K562 (cell line): ENCODE data around the gene MMRN2. TPM values are rescaled to one million over a fixed set of nuclear protein-coding genes. Genes with fewer than 3 reads are reported as not detected.

Experiments used
- ATAC-seq: fragments of 200-7000 bp; cut with Tn5 transposase; 3 replicates; pipeline ENCODE4 v1.9.1; 2020; ENCODE audit warnings: moderate library complexity
- BruUV-seq: library from RNA; stranded (reverse); fragments of 400-500 nt; replicated peaks from 2 replicates; lab custom pipeline; 2021; lab: Mats Ljungman, UMichigan
- CTCF ChIA-PET: fragments of 300-600 bp; formaldehyde crosslinking; extraction: SDS; loops from one replicate; lab custom pipeline; 2021; ENCODE audit warnings: low intra/inter-chr PET ratio; lab: Yijun Ruan, JAX
- POLR2A ChIA-PET: fragments of 300-600, 350-650 bp; sonication (Branson Sonifier 250); formaldehyde crosslinking; extraction: SDS; loops from one replicate; lab custom pipeline; 2021; ENCODE audit warnings: antibody characterized with exemption, inconsistent platforms; lab: Yijun Ruan, JAX
- DNase-seq, 4 experiments: peaks; one replicate each; pipeline versions ENCODE4 v3.0.0 to v3.0.0-alpha.2; 2011 to 2018; ENCODE audit warnings: low spot score in 3 of 4, mixed read lengths in 3 of 4; ENCODE audit errors: extremely low read depth in 1 of 4
- FAIRE-seq: peaks from 2 replicates; lab custom pipeline; 2011; peaks lifted over from hg19 to GRCh38; lab: Jason Lieb, UNC
- H2AFZ ChIP-seq: 2 replicates; pipeline ENCODE4 v1.6.0; 2011; ENCODE audit warnings: low read depth, low read length, control low read depth, inconsistent platforms
- H3K27ac ChIP-seq: fragments of 200-600 bp; 3 replicates; pipeline ENCODE4 v1.8.0; 2011; ENCODE audit warnings: low read depth, mild to moderate bottlenecking, control low read depth, inconsistent platforms, low read length, moderate library complexity, mixed read lengths; ENCODE audit errors: extremely low read depth
- H3K27me3 ChIP-seq, 2 experiments: fragments of 300-600 bp in 1 of 2; 2 replicates in 1 of 2; 3 replicates in 1 of 2; pipeline versions ENCODE4 v1.6.0 to v1.8.0; 2011; ENCODE audit warnings: inconsistent platforms in 2 of 2, low read length in 2 of 2, mild to moderate bottlenecking in 1 of 2, mixed read lengths in 1 of 2, moderate library complexity in 1 of 2; ENCODE audit not compliant: control insufficient read depth in 2 of 2, insufficient read depth in 2 of 2
- H3K36me3 ChIP-seq: fragments of 300-600 bp; 3 replicates; pipeline ENCODE4 v1.8.0; 2011; ENCODE audit warnings: mild to moderate bottlenecking, low read length, inconsistent platforms; ENCODE audit not compliant: control insufficient read depth, insufficient read depth
- H3K4me1 ChIP-seq, 2 experiments: fragments of 200-600 bp in 1 of 2; replicated peaks in 1 of 2; 2 replicates in 1 of 2; 3 replicates in 1 of 2; pipeline versions ENCODE4 v1.5.1 to v1.8.0; 2011; ENCODE audit warnings: inconsistent platforms in 2 of 2, low read length in 2 of 2, mild to moderate bottlenecking in 1 of 2, mixed read lengths in 1 of 2, moderate library complexity in 1 of 2; ENCODE audit not compliant: control insufficient read depth in 2 of 2, insufficient read depth in 2 of 2
- H3K4me2 ChIP-seq: 2 replicates; pipeline ENCODE4 v1.6.1; 2011; ENCODE audit warnings: low read length, control low read depth, inconsistent platforms, mixed read lengths; ENCODE audit not compliant: insufficient read depth
- H3K4me3 ChIP-seq: fragments of 200-600 bp; sonication (generic), shearing (Covaris generic); 2 replicates; pipeline ENCODE4 v1.5.1; 2016; ENCODE audit warnings: control low read depth, inconsistent platforms
- H3K79me2 ChIP-seq: fragments of 200-600 bp; 3 replicates; pipeline ENCODE4 v1.8.0; 2011; ENCODE audit warnings: low read length, inconsistent platforms; ENCODE audit not compliant: control insufficient read depth, insufficient read depth
- H3K9ac ChIP-seq, 2 experiments: 2 replicates each; pipeline versions ENCODE4 v1.6.0 to v1.6.1; 2011; ENCODE audit warnings: low read depth in 2 of 2, low read length in 2 of 2, control low read depth in 1 of 2, inconsistent platforms in 1 of 2, mild to moderate bottlenecking in 1 of 2, mixed read lengths in 1 of 2; ENCODE audit not compliant: insufficient read depth in 1 of 2
- H3K9me1 ChIP-seq: one replicate; pipeline ENCODE4 v1.6.0; 2011; ENCODE audit warnings: inconsistent platforms, mild to moderate bottlenecking, low read length, moderate library complexity; ENCODE audit not compliant: control insufficient read depth, insufficient read depth
- H3K9me3 ChIP-seq: replicated peaks from 2 replicates; pipeline ENCODE4 v1.5.1; 2011; ENCODE audit warnings: low read depth, low read length, inconsistent platforms; ENCODE audit not compliant: control insufficient read depth, insufficient read depth
- H4K20me1 ChIP-seq: replicated peaks from 2 replicates; pipeline ENCODE4 v1.6.1; 2011; ENCODE audit warnings: low read length, inconsistent platforms, mixed read lengths; ENCODE audit not compliant: control insufficient read depth, insufficient read depth
- HLTF ChIP-seq: fragments of 450-650 bp; IDR thresholded peaks from 2 replicates; pipeline ENCODE4 v1.6.1; 2016
- HOXB6 ChIP-seq: fragments of 250-450 bp; sonication (Bioruptor Pico); IDR thresholded peaks from 2 replicates; pipeline ENCODE4 v1.5.1; 2022; ENCODE audit warnings: mild to moderate bottlenecking, borderline replicate concordance
- PTBP1 ChIP-seq: fragments of 200-400 bp; formaldehyde crosslinking; IDR thresholded peaks from 2 replicates; pipeline ENCODE4 v1.6.1; 2017; ENCODE audit warnings: low read depth, low read length
- PYGO2 ChIP-seq: fragments of 450-650 bp; IDR thresholded peaks from 2 replicates; pipeline ENCODE4 v1.6.1; 2016; ENCODE audit warnings: mild to moderate bottlenecking, missing genetic modification characterization, moderate library complexity, missing compliant biosample characterization
- RBM34 ChIP-seq: fragments of 200-400 bp; formaldehyde crosslinking; IDR thresholded peaks from 2 replicates; pipeline ENCODE4 v1.6.1; 2018; ENCODE audit warnings: low read length, borderline replicate concordance; ENCODE audit not compliant: insufficient read depth
- SNIP1 ChIP-seq: fragments of 450-650 bp; IDR thresholded peaks from 2 replicates; pipeline ENCODE4 v1.7.1; 2017; ENCODE audit warnings: low read depth, mild to moderate bottlenecking
- STAT5B ChIP-seq: fragments of 250-450 bp; sonication (Bioruptor Pico); IDR thresholded peaks from 2 replicates; pipeline ENCODE4 v1.8.0; 2021; ENCODE audit warnings: mild to moderate bottlenecking, inconsistent platforms
- WGBS: fragments of 100-300 bp; shearing (Covaris generic); methylation state at CpG from one replicate; pipeline ENCODE4 v1.1.6; 2016; ENCODE audit warnings: low coverage, mixed read lengths; ENCODE audit not compliant: insufficient coverage; ENCODE audit errors: missing lambda C conversion rate; 5-methylcytosine and 5-hydroxymethylcytosine counted together
- in situ Hi-C: fragments of 300-500 bp; cut with MboI; formaldehyde crosslinking; loops from 4 replicates; pipeline ENCODE4 v1.15.0; 2018; ENCODE audit warnings: inconsistent platforms, mixed read lengths
- intact Hi-C: fragments of 100-400 bp; cut with micrococcal nuclease; formaldehyde crosslinking; loops from 2 replicates; pipeline ENCODE4 v1.14.2; 2022
- polyA plus RNA-seq, 8 experiments: library from polyadenylated mRNA; depleted of rRNA in 4 of 8; stranded (reverse) in 5 of 8; unstranded in 3 of 8; fragments of >200 nt; fragmentation: Nextera tagmentation in 2 of 8; fragmentation: Illumina TruSeq in 1 of 8; extraction: Ambion mirVana in 2 of 8; extraction: Trizol in 1 of 8; gene quantifications; 2 replicates each; pipeline versions ENCODE4 v1.2.1 to v1.2.3, GENCODE V29; 2011 to 2014; ENCODE audit warnings: inconsistent platforms in 1 of 8, missing spikeins in 1 of 8
- total RNA-seq, 7 experiments: library from RNA; depleted of rRNA in 6 of 7; stranded (reverse); fragments of >200 nt in 6 of 7; fragmentation: Illumina TruSeq in 2 of 7; extraction: Trizol in 2 of 7; gene quantifications; 2 replicates each; pipeline versions ENCODE4 v1.2.1 to v1.2.3, GENCODE V29; 2011 to 2021; ENCODE audit warnings: low replicate concordance in 1 of 7

MMRN2 gene
- total and polyA plus RNA-seq, 9 of the 15 experiments (the other 6 are each of a cell fraction or from before 2014, with no cell fraction given), result 0.07 to 2.0 (median 1.2) TPM

- no peak for TF ChIP-seq HOXB6 (CRISPR knock-in tag)
Observed at GRCh38 chr10:86974484-86974883, 17.1 kb upstream of the MMRN2 start (continued).

GRCh38 chr10:86972613-86973380 lies 15.4 kb upstream of the MMRN2 start:
- intact Hi-C loops (no loop called here), in situ Hi-C loops (no loop called here)
- ATAC-seq (no peak), FAIRE-seq (no peak), DNase-seq (no peak)
- CTCF ChIA-PET, result no interaction called here
- Histone ChIP-seq H3K4me3 (no peak overlapping the region), H3K27ac (no peak overlapping the region), H3K4me1 (peaks cover 0 to 8% of the 10 kb centered on the region in 2 experiments; a peak in 2 of 5 replicates), H3K9me3 (no peaks in the 10 kb centered on the region), H3K9ac (no peak overlapping the region), H3K4me2 (no peak overlapping the region), H2AFZ (no peak overlapping the region), H3K27me3 (no peaks in the 10 kb centered on the region), H3K79me2 (no peaks in the 10 kb centered on the region), H3K36me3 (no peaks in the 10 kb centered on the region), H4K20me1 (no peaks in the 10 kb centered on the region), H3K9me1 (no peaks in the 10 kb centered on the region)
- BruUV-seq, result no TSS peak
- WGBS, result 34% methylated on average over 7 of the region's 11 CpGs
- POLR2A ChIA-PET, result no interaction called here
- TF ChIP-seq HLTF (no peak), SNIP1 (no peak), RBM34 (no peak), PYGO2 (tag) (no peak), STAT5B (no peak), PTBP1 (no peak)
